ENCODE data around the gene CPEB3.

The CPEB3 gene

DNA sequence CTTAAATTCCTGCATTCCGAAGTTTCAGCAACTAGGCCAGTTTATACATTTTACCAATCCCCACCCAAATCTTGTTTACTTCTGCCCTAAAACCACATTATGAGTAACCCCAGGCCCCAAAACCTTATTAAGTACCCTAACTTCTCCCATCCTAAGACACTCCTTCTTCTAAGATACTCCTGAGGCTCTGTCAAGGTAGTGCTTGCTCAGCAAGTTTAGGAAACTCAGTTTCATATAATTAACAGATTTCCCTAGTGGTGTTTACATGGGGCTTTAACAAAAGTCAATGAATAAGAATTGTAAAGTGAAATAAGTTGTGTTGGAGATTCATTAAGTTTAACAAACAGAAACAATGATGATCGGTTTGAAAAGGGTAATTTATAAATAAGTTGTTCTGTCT, 77.8 kb downstream of the CPEB3 start:
- DNase-seq (ENCODE audit: low read depth, low spot score): no peak

GRCh38 chr10:92208736-92209135, 82.1 kb downstream of the CPEB3 start:
- DNase-seq (ENCODE audit: low read depth, low spot score): no peak

GRCh38 chr10:92208157-92208720, 82.6 kb downstream of the CPEB3 start:
- DNase-seq (ENCODE audit: low read depth, low spot score): no peak

DNA sequence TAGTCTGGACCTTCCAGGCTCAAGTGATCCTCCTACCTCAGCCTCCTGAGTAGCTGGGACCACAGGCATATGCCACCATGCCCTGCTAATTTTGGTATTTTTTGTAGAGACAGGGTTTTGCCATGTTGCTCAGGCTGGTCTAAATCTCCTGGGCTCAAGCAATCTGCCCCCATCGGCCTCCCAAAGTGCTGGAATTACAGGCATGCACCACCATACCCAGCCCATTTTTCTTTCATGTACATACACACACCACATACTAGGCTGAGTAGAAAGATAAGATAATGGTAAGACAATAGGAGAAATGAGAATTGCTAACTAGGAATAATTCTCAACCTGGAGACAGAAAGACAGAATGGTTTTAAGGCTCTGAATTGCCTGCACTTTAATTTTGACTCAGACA, 83.8 kb downstream of the CPEB3 start:
- DNase-seq (ENCODE audit: low read depth, low spot score): no peak

GRCh38 chr10:92203919-92204623, 86.8 kb downstream of the CPEB3 start:
- DNase-seq (ENCODE audit: low read depth, low spot score): no peak

GRCh38 chr10:92202536-92202935, 88.3 kb downstream of the CPEB3 start:
- DNase-seq (ENCODE audit: low read depth, low spot score): no peak

GRCh38 chr10:92200564-92200963, 90.3 kb downstream of the CPEB3 start:
- no peak for DNase-seq (ENCODE audit: low read depth, low spot score)

GRCh38 chr10:92187101-92187500, 103.8 kb downstream of the CPEB3 start:
- DNase-seq (ENCODE audit: low read depth, low spot score): no peak

DNA sequence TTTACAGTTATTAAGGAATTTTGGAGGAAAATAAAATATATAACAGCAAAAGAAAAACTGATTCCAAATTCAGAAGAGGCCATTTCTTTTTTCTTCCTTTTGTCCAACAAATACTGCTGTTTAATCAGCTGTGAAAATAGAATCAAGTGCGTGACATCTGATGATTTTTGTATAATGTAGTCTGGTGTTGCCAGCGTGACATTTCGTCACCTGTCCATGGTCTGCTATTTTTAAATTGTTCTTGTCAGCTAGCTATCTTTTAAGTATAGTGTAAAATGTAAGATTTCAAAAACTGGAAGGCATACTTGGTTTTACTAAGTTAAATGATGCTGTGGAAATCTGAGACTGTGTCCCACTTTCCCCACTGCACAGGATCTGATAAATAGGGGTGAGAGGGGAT, 105.9 kb downstream of the CPEB3 start:
- DNase-seq (ENCODE audit: low read depth, low spot score): no peak

DNA sequence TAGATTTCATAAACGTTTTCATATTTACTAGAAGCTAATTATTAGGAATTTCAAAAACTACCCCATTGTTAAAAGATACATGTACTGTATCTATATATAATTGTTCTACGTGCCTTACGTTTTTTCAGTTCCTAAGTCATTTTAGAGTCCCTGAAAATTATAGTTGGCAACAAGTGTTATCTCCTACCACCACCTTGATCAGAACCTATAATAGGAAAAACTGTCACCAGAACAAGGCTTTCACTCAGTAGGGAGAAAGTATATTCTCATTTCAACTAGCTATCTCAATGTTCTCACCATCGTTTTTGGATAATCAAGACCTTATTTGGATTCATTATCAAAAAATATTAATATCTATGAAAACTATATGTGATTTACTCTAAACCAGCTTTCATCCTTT, 107.7 kb downstream of the CPEB3 start:
- no peak for DNase-seq (ENCODE audit: low read depth, low spot score)

- DNase-seq (ENCODE audit: low read depth, low spot score): no peak
Measured at GRCh38 chr10:92181575-92181974, 109.3 kb downstream of the CPEB3 start.

DNA sequence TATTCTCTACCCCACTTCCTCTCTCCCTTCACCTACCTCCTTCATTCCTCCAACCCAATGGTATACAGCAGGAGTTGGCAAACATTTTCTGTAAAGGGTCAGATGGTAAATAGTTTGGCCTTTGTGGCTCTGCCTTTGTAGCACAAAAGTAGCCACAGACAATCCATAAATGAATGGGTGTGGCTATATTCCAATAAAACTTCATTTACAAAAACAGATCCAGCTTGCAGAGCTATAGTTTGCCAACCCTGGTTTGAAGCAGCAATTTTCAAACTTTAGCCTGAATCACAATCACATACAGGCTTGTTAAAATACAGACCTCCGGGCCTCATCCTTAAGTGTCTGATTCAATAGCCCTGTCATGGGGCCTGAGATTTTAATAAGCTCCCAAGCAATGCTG, 110.5 kb downstream of the CPEB3 start:
- no peak for DNase-seq (ENCODE audit: low read depth, low spot score)

- DNase-seq (ENCODE audit: low read depth, low spot score): no peak
Measured at GRCh38 chr10:92177546-92177945, 113.3 kb downstream of the CPEB3 start.

GRCh38 chr10:92175164-92175563, 115.7 kb downstream of the CPEB3 start:
- DNase-seq (ENCODE audit: low read depth, low spot score): no peak

DNA sequence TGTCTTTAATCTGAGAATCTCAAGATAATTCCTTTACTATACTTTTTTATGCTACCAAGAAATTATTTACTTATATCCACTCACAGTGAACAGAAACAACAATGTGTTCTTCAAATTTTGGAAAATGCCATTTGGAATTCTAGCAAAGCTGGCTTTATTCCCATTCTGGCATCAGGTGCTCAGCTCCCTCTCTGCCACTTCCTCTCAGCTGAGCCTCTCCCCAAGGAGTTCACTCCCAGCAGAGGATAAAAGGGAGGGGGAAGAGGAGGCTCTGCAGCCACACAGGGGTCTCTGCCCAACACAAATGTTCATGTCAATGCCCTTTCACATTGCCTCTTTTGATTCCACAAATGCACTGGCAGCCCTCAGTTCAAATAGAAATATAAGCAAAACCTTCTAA, 116.9 kb downstream of the CPEB3 start:
- no peak for DNase-seq (ENCODE audit: low read depth, low spot score)

GRCh38 chr10:92164036-92164696, 126.7 kb downstream of the CPEB3 start:
- DNase-seq (ENCODE audit: low read depth, low spot score): no peak

GRCh38 chr10:92162541-92162940, 128.3 kb downstream of the CPEB3 start:
- no peak for DNase-seq (ENCODE audit: low read depth, low spot score)

- DNase-seq (ENCODE audit: low read depth, low spot score): no peak
Measured at GRCh38 chr10:92156874-92157773, 133.8 kb downstream of the CPEB3 start.

DNA sequence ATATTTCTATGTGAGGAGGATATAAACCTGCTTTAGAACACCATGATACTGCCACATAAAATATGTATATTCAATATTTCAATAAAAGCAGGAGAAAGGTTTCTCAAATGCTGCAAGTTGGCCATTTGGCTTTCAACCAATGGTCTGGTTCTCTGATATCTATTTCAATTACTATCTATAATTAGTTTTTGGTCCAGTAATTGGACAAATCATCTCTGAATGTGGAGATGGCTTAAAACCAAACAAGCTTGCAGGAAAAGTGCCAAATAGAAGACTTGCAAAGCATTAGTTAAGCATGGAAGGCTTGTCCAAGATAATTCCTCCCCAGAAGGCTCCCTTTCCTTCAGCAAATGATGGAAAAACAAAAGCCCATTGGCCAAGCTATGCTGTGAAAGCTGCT, 140.1 kb downstream of the CPEB3 start:
- DNase-seq (ENCODE audit: low read depth, low spot score): no peak

DNA sequence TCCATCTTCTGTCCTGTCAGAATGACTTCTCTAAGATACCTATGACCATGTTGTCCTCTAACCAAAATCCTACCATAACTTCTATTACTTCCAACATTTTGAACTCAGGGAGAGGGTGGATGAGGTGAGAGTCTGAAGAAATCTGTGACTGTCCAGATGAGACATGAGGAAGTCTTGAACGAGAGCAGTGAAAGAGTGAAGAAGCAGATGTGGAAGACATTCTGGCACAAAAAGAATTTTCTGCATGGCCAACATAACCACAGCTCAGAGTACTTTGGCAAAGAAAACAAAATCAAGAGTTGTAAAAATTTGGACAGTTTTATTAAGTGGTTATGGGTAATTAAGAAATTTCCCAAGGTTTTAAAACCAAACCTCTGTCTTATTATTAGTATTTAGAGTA, 141.6 kb downstream of the CPEB3 start:
- DNase-seq (ENCODE audit: low read depth, low spot score): no peak

DNA sequence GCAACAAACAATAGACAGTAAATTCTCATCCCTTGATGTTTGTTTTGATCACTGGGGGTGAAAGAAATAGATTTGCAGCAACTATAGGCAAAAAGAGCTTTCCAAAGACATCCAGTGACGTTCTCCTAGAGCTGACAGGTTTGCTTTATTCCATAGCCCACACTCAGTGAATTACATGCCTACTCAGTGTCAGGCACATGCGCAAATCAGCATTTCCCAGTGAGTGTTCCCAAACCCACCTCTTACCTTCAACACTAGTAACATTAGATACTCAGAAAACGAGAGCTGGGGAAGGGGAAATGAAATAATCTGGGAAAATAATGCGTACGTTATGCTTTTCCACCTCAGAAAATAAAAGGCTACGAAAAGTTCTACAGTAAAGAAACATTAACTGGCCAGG, 144.1 kb downstream of the CPEB3 start:
- no peak for DNase-seq (ENCODE audit: low read depth, low spot score)

DNA sequence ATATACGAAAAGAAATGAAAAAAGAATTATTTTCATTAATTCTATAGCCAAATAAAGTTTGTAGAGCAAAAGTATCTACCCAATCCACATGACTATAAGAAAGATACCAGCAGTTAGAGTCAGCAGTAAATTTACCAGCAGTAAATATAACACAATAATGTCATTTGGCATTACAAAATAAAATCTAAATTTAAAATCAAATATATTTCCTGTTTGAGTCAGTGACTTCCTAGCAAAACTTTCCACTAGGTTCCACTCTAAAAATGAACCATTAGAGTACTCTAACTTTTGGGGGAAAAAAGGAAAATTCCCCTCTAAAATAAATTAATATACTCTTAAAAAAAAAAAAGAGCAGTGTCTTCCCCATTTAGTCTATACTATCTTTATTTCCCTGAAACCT, 144.8 kb downstream of the CPEB3 start:
- no peak for DNase-seq (ENCODE audit: low read depth, low spot score)

Measured in activated naive CD8-positive, alpha-beta T cell treated with anti-CD3 and anti-CD28 coated beads, Interleukin-2, amount 50 U/mL, for 16 hours (primary cell).